ENCODE measurements around the gene MUCL3.
A peak's percentile ranks its signal among the peaks of the same experiment; 100 is the strongest.
"Not testable (repeated sequence)": the region's sequence is repeated elsewhere in the genome, so short reads cannot be mapped to it uniquely, and the experiment has no call there.

MUCL3 gene

DNA sequence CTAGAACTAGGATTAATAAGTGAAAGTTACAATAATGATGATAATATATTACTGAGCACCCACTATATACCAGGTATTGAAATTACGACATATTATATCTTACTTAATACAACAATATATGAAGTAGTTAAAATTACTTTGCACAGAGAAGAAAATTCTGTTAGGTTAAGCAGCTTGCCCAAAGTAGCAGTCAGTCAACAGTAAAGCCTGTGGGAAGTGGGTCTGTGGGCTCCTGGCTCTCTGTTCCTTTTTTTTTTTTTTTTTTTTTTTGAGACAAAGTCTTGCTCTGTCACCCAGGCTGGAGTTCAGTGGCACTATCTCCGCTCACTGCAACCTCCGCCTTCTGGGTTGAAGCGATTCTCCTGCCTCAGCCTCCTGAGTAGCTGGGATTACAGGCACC, 37.5 kb upstream of the MUCL3 start:
- Histone ChIP-seq H3K9me2 (ENCODE audit: low read depth, low read length) (no peaks in the 10 kb centered on the region), H3K27ac (ENCODE audit: low read depth, low read length, poor library complexity, severe bottlenecking) (no peak overlapping the region), H3K9me3 (ENCODE audit: low read length) (no peaks in the 10 kb centered on the region), H3K4me3 (ENCODE audit: low read depth, low read length, poor library complexity, severe bottlenecking) (no peak overlapping the region), H3K27me3 (ENCODE audit: insufficient read depth, low read length) (0 out of 2 replicates have a peak, but pooled peaks cover 3% of the 10 kb centered on the region), H3K4me1 (ENCODE audit: insufficient read depth, low read length, severe bottlenecking) (peaks cover 6% of the 10 kb centered on the region), H3K9ac (ENCODE audit: low read length) (no peak overlapping the region), H4K20me1 (ENCODE audit: insufficient read depth, low read length) (no peaks in the 10 kb centered on the region), H2AFZ (ENCODE audit: low read length) (no peak overlapping the region), H3F3A (ENCODE audit: insufficient read depth, low read length) (no peaks in the 10 kb centered on the region; the same call in 1 of the 2 replicates), H3K4me2 (ENCODE audit: low read length) (no peak overlapping the region), H3K36me3 (ENCODE audit: insufficient read depth, low read length) (no peaks in the 10 kb centered on the region), H3K79me2 (ENCODE audit: insufficient read depth, low read length) (no peaks in the 10 kb centered on the region)
- TF ChIP-seq EZH2 (IDR thresholded peaks at IDR 0.05; ENCODE audit: borderline replicate concordance, low read length), result no peak
- TF ChIP-seq, protein P1, sequence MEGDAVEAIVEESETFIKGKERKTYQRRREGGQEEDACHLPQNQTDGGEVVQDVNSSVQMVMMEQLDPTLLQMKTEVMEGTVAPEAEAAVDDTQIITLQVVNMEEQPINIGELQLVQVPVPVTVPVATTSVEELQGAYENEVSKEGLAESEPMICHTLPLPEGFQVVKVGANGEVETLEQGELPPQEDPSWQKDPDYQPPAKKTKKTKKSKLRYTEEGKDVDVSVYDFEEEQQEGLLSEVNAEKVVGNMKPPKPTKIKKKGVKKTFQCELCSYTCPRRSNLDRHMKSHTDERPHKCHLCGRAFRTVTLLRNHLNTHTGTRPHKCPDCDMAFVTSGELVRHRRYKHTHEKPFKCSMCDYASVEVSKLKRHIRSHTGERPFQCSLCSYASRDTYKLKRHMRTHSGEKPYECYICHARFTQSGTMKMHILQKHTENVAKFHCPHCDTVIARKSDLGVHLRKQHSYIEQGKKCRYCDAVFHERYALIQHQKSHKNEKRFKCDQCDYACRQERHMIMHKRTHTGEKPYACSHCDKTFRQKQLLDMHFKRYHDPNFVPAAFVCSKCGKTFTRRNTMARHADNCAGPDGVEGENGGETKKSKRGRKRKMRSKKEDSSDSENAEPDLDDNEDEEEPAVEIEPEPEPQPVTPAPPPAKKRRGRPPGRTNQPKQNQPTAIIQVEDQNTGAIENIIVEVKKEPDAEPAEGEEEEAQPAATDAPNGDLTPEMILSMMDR (IDR thresholded peaks at IDR 0.05; ENCODE audit: low read length), result no peak

DNA sequence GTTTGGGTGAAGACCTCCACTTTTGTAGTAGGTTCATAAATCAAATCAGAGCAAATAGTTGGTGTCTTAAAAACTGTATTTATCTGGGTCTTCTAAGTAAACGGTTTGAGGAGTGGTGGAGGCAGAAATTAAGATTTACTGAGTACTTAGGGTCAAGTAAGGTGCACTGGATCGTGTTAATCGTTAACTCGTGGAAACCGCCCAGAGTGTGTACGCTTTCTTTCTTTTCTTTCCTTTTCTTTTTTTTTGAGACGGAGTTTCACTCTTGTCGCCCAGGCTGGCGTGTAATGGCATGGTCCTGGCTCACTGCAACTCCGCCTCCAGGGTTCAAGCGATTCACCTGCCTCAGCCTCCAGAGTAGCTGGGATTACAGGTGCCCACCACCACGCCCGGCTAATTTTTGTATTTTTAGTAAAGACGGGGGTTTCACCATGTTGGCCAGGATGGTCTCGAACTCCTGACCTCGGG, 33.4 kb upstream of the MUCL3 start:
- not testable (repeated sequence) for H3K9me2 ChIP-seq (ENCODE audit: low read depth, low read length); H3K79me2 ChIP-seq (ENCODE audit: insufficient read depth, low read length); H4K20me1 ChIP-seq (ENCODE audit: insufficient read depth, low read length); H3K9me3 ChIP-seq (ENCODE audit: low read length); H3K27ac ChIP-seq (ENCODE audit: low read depth, low read length, poor library complexity, severe bottlenecking); H3K27me3 ChIP-seq (ENCODE audit: insufficient read depth, low read length); H3K36me3 ChIP-seq (ENCODE audit: insufficient read depth, low read length); H3F3A ChIP-seq (ENCODE audit: insufficient read depth, low read length); H2AFZ ChIP-seq (ENCODE audit: low read length)
- H3K4me1 ChIP-seq (ENCODE audit: insufficient read depth, low read length, severe bottlenecking), result peaks cover 16% of the 10 kb centered on the region
- H3K9ac ChIP-seq (ENCODE audit: low read length), result peak overlapping the region; percentile 23; the same call in 1 of the 2 replicates
- peak overlapping the region; percentile 78 for H3K4me2 ChIP-seq (ENCODE audit: low read length)
- peak overlapping the region; percentile 73 for H3K4me3 ChIP-seq (ENCODE audit: low read depth, low read length, poor library complexity, severe bottlenecking)

DNA sequence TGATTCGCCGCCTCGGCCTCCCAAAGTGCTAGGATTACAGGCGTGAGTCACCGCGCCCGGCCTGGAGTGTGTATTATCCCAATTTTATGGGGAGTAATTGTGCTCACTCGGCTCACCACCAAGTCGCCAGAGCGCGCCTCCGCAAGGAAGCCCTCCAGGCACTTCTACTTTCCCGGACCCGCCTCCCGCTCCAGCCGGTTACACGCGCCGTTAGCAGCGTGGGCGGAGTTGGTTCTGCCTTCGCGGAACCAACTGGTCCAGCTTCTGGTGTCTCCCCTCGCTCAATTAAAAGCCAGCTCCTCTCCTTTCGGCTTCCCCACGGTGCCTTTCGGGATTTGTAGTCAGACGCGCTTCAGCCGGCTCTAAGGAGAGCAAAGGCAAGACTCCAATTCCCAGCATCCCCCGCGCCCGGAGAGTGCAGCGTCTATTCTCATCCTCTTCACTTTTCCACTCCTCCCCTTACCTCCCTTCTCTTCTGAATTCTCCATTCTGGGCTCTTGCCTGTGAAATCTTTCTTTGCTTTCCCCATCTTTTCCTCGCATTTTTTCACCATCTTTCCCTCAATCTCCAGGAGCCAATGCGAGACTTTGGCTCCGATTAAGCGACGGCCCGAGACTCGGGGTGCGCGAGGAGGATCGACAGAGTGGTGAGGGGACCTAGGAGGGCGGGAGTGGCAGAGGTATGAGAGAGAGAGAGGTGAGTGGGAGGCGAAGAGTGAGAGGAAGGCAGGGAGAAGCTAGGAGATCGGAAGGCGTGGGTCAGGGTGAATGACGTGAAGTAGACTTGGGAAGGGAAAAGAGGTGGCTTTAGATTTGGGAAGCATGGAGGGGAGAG, 32.8 kb upstream of the MUCL3 start, which contains the start of gene GTF2H4:
TSS of gene GTF2H4 (plus strand) at position 450 of the 834 bp plus-strand sequence.
- peaks cover under 1% of the 10 kb centered on the region; the same call in 1 of the 2 replicates for H3K36me3 ChIP-seq (ENCODE audit: insufficient read depth, low read length)
- no peak within 1 kb of the TSS for H2AFZ ChIP-seq (ENCODE audit: low read length)
- H3F3A ChIP-seq (ENCODE audit: insufficient read depth, low read length), result no peaks in the 10 kb centered on the region; the same call in 1 of the 2 replicates
- no peaks in the 10 kb centered on the region for H3K9me2 ChIP-seq (ENCODE audit: low read depth, low read length)
- H3K4me3 ChIP-seq (ENCODE audit: low read depth, low read length, poor library complexity, severe bottlenecking), result peak within 1 kb of the TSS; percentile 73
- H3K27ac ChIP-seq (ENCODE audit: low read depth, low read length, poor library complexity, severe bottlenecking), result no peak within 1 kb of the TSS
- no peaks in the 10 kb centered on the region for H3K27me3 ChIP-seq (ENCODE audit: insufficient read depth, low read length)
- peak within 1 kb of the TSS; percentile 78 for H3K4me2 ChIP-seq (ENCODE audit: low read length)
- H4K20me1 ChIP-seq (ENCODE audit: insufficient read depth, low read length), result no peaks in the 10 kb centered on the region
- peak within 1 kb of the TSS; percentile 82 for H3K9ac ChIP-seq (ENCODE audit: low read length)
- no peaks in the 10 kb centered on the region for H3K9me3 ChIP-seq (ENCODE audit: low read length)
- TF ChIP-seq EZH2 (IDR thresholded peaks at IDR 0.05; ENCODE audit: borderline replicate concordance, low read length), result no peak
- TF ChIP-seq, protein P1 (IDR thresholded peaks at IDR 0.05; ENCODE audit: low read length), result no peak
- no peaks in the 10 kb centered on the region for H3K79me2 ChIP-seq (ENCODE audit: insufficient read depth, low read length)
- peaks cover 10% of the 10 kb centered on the region for H3K4me1 ChIP-seq (ENCODE audit: insufficient read depth, low read length, severe bottlenecking)
